Measurements from ENCODE around the gene PTPRN.

Gene PTPRN

DNA sequence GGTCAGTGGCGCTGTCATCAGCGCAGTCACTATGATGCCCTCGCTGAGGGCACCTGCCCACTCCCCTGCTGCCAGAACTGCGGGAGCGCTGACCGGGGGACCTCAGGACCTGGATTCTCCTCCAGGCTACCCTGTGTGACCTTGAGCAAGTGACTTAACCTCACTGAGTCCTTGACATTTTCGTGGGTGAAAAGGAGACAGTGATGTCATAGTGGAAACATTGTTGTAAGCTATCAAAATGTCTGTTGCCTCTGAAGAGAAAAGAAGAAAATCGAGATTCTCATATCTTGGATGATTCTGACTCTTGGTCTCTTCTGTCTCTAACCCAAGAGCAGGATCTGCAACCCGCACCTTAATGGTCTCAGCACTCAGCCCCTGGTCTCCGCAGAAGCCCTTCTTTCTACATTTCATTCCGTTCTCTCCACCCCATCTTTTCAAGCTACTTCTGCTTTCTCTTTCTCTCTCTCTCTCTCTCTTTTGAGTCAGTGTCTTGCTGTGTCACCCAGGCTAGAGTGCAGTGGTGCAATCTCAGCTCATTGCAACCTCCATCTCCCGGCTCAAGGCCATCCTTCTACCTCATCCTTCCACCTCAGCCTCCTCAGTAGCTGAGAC, 54.5 kb downstream of the PTPRN start:
- peak; percentile 57 for DNase-seq (ENCODE audit: extremely low spot score)
- POLR2A ChIA-PET = interaction anchor here (0.7 to 2.8 kb wide), 7 partner anchors 9 to 47 kb away, joined by 3 to 19 read pairs (median 13); partner anchors contain the start of genes DNAJB2, GLB1L, STK16 and ZFAND2B
- TF ChIP-seq CTCF (IDR thresholded peaks at IDR 0.05; ENCODE audit: control extremely low read depth, extremely low read depth, low read depth, missing control alignments) = no peak
- CTCF ChIA-PET = interaction anchor here (0.8 to 10.2 kb wide), 14 partner anchors 9 to 275 kb away, joined by 3 to 116 read pairs (median 4); partner anchors contain the start of genes GLB1L and STK16

- POLR2A ChIA-PET = interaction anchor here (0.6 to 2.8 kb wide), 10 partner anchors 9 to 648 kb away, joined by 3 to 19 read pairs (median 6); partner anchors contain the start of genes DNAJB2, GLB1L, STK16 and ZFAND2B
- CTCF ChIA-PET = interaction anchor here (0.8 to 10.2 kb wide), 13 partner anchors 8 to 276 kb away, joined by 3 to 116 read pairs (median 4); partner anchors contain the start of genes ANKZF1, ATG9A, GLB1L and STK16
- TF ChIP-seq CTCF (IDR thresholded peaks at IDR 0.05; ENCODE audit: control extremely low read depth, extremely low read depth, low read depth, missing control alignments) = no peak
- peak; percentile 98 for DNase-seq (ENCODE audit: extremely low spot score)
Measured at GRCh38 chr2:219253753-219254589, 55.2 kb downstream of the PTPRN start, which contains the start of gene TUBA4A. Gene TUBA4A (minus strand): TSS chr2:219253918. CDS start chr2:219253858, 60 bp downstream.

DNA sequence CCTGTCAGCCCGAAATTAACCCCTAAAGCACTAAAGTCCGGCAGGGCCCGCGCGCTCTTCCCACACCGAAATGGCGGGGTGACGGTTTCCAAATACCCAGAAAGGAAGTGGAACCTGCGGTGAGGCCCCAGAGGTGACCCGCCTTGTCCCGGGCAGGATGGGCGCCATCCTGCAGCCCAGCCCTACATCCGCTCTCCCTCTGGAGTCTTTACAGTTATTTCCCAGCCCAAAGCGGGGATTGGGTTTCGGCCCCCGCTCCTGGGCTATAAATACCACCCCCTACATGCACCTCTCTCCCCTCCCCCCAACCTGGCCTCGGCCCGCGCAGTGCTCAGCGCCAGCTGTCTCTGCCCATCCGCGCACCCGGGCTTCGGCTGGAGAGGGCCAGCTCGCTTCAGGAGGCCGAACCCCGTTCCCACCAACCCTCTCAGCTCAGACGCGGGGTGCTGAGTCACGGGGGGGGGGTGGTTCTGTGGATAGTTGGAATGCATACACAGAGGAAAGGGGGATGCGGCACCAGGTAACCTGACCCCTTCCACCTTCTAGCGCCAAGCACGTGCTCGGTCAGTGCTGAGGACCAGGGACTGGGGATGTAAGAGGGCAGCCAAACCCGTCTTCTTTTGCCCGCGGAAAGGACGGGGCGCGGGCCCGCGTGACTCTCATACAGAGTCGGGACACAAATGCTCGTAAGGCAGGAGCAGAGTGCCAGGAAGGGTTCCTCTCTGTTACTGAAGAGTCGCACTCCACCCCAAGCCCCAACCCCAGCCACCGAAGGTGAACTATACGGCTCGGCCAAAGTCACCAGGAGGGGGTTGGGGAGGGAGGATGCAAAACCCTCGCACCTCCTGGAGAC, 56.1 kb downstream of the PTPRN start, which contains the start of gene TUBA4B:
Gene TUBA4B, plus strand, starts transcription at position 344 of the 853 bp plus-strand sequence. Its CDS starts 165 bp downstream, at position 509.
- ChIA-PET CTCF (interaction anchor here (0.8 to 10.2 kb wide), 12 partner anchors 8 to 135 kb away, joined by 3 to 116 read pairs (median 4); partner anchors contain the start of genes ANKZF1, ATG9A, DNAJB2 and DNPEP), POLR2A (interaction anchor here (0.5 to 2.8 kb wide), 19 partner anchors 8 to 513 kb away, joined by 3 to 16 read pairs (median 5); partner anchors contain the start of genes GLB1L, STK16 and ZFAND2B)
- no peak for TF ChIP-seq CTCF (IDR thresholded peaks at IDR 0.05; ENCODE audit: control extremely low read depth, extremely low read depth, low read depth, missing control alignments)

DNA sequence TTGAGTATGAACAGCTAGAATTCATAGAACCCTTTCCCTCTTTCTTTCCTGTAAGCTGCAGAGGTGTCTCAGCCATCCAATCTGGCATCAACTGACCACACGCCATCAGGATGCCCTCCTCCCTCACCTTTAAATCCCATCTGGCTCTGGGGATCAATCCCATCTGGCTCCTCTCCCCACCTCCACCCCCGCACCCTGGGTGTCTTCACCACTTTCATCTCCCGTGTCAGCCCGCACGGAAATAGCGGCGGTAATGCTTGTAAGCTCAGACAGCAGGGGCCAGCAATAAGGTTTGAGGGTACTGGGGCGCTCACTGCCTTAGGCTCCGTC, 56.7 kb downstream of the PTPRN start:
- DNase-seq (ENCODE audit: extremely low spot score) = no peak
- POLR2A ChIA-PET = interaction anchor here (0.5 to 2.8 kb wide), 18 partner anchors 8 to 512 kb away, joined by 3 to 16 read pairs (median 5); partner anchors contain the start of genes CNPPD1 and ZFAND2B
- no peak for TF ChIP-seq CTCF (IDR thresholded peaks at IDR 0.05; ENCODE audit: control extremely low read depth, extremely low read depth, low read depth, missing control alignments)
- CTCF ChIA-PET = interaction anchor here (0.8 to 10.2 kb wide), 12 partner anchors 9 to 135 kb away, joined by 3 to 116 read pairs (median 4); partner anchors contain the start of genes ANKZF1, ATG9A, DNAJB2 and DNPEP

More for the DNA sequence above, 56.1 kb downstream of the PTPRN start, which contains the start of gene TUBA4B:
- peak; percentile 50 for DNase-seq (ENCODE audit: extremely low spot score)

DNA sequence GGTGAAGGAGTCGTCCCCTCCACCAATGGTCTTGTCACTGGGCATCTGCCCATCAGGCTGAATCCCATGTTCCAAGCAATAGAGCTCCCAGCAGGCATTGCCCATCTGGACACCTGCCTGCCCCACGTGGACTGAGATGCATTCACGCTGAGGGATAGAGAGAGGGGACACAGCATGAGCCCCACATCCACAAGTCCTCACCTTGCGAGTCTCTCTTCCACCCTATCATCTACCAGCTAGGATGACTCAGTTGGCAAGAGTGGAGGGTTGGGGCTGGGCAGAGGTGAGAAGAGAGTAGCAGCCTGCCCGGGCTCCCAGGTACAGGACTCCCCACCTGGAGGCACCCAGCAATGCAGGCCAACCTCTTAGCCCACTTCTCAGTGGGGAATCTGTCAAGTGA, 57.1 kb downstream of the PTPRN start:
- no peak for DNase-seq (ENCODE audit: extremely low spot score)
- ChIA-PET CTCF (interaction anchor here (0.8 to 10.2 kb wide), 10 partner anchors 10 to 136 kb away, joined by 3 to 116 read pairs (median 4); partner anchors contain the start of genes ANKZF1, ATG9A and DNPEP), POLR2A (interaction anchor here (0.6 to 2.8 kb wide), 7 partner anchors 13 to 512 kb away, joined by 3 to 13 read pairs (median 4); partner anchors contain the start of gene CNPPD1)
- TF ChIP-seq CTCF (IDR thresholded peaks at IDR 0.05; ENCODE audit: control extremely low read depth, extremely low read depth, low read depth, missing control alignments) = no peak

All from GM10248 (cell line).